NCI-H146 treated with DMSO at 0.1 percent for 48 hours (cell line): ENCODE results near the gene FGF19.

ENCODE experiments used
- DNase-seq: peaks from one replicate; lab custom pipeline; 2025; ENCODE audit not compliant: unreplicated experiment; lab: John Stamatoyannopoulos, UW

FGF19 gene

DNA sequence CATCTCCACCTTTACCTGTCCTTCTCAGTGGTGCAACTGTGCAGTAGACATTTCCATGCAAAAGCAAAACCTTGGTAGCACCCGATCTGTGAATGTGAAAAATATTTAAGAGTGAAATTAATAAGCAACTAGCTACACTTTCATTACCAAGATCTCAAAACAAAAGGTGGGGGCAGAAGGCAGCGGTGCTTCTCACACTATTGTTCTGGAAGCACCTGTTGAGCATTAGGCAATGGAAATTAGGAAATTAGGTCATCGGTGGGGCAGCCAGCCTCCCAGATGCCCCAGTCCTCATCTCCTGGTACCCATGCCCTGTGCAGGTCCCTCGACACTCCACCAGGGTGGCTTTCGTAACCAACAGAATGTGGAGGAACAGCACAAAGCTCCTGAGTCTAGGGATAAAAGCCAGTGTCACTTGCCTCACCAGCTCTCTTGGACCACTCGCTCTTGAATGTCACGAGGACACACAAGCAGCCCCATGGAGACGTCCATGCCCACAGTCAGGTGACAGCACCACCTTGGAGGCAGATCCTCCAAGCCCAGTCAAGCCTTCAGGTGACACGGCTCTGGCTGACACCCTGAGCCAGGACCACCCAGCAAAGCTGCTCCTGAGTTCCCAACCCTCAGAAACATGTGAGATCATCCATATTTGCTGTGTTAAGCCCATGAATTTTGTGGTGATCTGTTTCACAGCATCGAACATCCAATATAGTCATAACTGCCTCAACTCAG, 31.9 kb downstream of the FGF19 start:
- no peak for DNase-seq

DNA sequence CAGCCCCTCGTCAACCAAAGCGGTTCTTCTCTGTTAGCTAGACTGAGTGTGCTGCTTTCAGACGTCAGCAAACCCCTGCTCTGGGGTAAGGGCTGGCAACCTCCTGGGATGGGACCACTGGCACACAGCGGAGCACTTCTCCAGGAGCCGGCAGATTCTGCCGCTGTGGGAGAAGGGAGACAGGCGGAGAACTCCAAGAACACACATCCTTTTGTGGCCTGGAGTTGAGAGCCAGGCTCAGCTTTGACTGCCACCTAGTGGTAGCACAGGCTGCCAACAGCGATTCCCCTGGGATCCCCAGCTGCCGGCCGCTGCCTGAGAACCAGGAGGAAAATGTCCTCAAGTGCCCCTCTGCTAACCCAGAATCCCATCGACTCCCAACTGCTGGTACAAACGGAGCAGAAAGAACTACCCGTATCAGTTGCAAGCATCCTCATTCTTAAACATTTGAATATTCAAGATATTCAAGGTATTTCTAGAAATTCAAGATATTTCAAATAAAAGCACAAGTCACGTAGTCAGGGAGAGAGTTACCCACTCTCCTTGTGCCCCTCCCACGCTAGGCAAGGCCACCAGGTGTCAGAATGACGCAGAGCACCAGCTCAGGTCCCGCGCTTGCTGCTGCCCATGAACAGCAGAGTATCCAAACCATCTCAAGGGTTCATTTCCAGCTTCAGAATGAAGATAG, 33.5 kb downstream of the FGF19 start:
- DNase-seq: peak; percentile 19

DNA sequence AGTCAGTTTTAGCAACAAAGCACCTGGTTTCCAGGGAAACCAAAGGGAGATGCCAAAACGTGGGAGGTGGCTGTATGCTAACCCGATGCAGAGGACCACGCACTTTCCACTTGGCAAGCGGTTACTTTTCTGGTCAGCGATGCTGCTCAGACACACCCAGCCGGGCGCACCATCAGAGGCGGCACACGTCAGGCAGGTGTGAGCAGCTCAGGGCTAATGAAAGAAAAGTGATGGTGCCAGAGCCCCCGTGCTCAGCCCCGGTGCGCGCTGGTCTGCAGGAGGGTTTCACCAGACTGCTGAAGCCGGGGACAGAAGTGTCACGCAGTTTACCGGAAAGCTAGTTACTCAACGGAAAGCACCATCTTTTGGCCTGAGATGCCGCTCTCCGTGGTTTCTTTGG, 34.3 kb downstream of the FGF19 start:
- no peak for DNase-seq

DNA sequence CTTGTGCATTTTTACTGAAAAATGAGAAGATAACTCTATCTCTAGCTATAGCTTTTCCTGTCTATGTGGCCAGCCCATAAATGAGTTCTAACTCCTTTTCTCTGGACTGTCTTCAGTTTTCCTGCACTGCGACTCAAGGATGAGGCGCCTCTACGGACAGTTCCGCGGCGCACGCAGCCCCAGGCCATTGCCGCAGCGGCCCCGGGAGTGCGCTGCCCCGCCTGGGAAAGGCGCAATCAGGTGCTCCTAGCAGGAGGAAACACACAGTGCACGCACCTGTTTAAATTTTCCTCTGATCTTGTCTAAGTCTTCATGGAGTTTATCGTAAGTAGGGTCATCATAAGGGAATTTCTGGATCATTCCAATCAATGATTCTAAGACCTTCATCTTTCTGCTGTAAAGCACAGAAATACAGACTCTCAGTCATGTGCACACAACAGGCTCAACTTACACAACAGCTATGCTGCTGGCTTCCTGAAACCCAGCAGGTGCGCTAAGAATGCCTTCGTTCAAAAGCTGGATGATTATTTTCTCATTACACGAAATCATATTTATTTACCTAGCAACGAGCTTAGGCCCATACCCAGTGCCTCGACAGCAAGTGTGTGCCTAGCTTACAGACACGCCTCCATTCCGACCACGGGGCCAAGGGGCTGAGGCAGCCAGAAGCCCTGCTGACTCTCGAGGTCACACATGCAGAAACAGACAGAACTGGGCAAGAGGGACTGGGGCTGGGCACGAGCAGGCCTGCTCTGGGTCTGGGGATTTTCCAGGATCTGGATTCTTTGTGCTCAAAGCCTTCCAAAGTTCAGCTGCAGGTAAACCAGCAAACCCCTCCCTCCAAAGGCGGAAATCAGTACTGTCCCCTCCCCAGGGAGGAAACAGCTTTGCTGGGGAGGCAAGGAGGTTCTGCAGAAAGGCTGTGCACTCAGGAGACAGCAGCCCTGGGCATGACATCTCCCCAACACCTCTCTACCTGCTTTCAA, 35.9 kb downstream of the FGF19 start:
- peak; percentile 12 for DNase-seq

DNA sequence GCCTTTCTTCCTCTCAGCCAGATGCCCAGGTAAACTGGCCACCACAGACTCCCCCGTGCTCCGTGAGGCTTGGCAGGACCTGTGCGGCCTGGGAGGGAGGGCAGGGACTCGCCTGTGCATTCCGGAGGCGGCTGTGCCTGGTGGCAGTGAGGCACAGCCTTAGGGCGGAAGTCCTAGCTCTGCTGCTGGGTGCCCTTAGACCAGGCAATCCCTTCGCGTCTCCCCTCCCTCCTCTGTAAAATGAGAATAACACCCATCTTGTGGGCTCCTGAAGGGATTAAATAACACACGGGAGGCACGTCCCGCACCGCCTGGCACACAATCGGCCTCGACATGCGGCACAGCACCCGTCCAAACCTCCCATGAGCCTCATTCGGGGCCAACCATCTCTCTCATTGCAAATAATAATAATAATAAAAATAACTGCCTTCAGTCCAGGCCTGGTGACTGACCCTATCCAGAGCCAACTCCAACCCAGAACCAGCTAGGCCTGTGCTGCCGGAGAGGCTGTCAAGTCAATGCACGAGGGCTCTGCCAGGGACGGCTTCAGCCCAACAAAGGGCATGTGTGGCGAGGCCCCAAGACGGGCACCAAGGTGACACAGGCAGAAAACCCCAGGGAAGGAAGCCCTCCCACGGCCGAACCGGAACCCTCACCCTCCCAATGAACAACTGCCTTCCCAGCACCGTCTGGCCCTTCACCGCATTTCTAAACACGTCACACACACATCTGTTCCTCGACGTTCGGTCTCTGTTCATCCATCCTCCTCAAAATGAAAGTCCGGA, 36.9 kb downstream of the FGF19 start:
- DNase-seq: no peak

DNA sequence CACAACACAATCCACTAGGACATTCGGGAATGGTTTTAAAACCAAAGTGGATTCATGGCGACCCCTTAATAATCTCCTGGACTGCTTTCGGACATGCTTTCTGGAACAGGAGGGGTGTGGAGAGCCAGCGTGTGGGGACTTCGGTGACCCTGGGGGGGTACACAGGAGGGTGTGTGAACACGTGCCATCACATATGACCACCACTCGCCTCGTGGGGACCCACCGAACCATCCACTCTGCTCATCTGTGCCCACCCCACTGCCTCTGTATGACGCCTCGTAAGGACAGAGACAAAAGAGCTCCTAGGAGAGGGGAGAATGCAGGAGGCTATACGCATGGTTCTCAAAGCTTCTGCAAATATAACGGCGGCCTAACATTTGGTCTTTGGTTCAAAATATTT, 37.6 kb downstream of the FGF19 start:
- no peak for DNase-seq

DNA sequence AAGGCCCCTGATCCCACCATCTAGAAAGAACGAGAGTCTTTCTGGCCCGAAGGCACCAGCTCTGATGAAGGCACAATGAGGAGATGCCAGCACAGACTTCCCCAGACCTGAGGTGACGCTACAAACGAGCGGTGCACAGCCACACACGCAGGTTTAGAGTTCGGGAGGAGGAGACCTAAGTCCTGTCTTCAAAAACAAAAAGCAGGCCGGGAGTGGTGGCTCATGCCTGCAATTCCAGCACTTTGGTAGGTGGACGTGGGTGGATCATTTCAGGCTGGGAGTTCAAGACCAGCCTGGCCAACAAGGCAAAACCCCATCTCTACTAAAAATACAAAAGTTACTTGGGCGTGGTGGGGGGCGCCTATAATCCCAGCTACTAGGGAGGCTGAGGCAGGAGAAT, 38.2 kb downstream of the FGF19 start:
- DNase-seq: no peak

DNA sequence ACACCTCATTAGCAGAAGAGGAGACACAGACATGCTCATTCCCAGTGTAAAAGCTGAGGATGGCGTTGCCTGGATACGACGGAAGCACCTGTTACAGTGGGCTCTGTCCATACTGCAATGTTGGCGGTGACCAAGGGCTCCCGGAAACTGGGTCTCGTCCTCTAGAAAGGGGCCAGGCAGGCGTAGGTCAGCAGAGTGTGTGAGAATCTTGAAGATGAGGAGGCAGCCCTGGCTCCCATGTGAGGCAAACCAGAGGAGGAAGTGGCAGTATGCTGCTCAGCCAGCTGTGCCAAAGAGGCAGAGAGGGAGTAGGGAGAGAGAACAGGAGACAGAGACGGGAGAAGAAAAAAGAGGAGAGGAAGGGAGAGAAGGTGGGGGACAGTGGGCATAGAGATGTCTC, 38.9 kb downstream of the FGF19 start:
- no peak for DNase-seq

DNA sequence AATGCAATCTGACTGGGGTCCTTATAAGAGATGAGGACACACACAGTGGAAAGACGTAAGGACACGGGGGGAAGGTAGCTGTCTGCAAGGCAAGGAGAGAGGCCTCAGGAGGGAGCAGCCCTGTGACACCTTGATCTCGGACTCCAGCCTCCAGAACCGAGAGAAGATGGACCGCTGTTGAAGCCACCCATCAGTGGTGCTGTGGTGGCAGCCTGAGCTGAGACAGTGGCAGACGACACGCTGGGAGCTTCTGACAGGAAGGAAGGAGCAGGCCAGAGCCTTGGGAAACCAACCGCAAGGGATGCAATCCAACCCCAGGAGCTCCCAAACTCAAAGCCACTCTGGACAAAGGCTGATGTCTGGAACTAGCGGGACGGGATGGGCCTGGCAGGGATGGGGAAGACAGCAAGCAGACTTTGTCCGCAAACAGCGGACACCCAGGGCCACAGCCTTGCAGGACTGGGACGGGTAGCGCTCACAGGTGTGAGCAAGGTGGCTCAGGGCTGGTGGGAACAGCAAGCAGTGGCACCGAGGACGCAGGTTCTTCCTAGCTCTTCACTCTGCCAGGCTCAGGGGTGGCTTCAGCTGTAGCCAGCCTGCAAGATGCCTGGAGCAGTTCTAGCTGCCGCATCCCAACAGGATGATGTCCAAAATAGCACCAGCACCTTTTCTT, 39.6 kb downstream of the FGF19 start:
- no peak for DNase-seq

DNA sequence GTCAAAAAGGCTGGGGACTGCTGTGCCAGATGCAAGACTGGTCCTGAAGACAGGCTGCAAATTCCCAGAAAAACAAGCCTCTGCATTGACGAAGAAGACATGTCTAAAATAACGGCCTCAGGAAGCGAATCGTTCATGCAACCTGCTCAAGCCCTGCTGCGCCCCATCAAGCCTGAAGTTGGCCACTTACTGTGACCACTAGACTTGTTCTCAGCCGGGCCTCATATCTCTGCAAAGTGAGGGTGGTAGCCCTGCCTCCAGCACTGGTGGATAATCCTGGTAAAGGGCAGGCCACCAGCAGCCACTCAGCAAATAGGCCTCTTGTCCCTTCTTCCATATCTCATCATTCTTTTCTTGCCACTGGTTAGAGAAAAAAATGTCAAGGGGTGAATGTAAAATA, 40.5 kb downstream of the FGF19 start:
- DNase-seq: no peak

DNA sequence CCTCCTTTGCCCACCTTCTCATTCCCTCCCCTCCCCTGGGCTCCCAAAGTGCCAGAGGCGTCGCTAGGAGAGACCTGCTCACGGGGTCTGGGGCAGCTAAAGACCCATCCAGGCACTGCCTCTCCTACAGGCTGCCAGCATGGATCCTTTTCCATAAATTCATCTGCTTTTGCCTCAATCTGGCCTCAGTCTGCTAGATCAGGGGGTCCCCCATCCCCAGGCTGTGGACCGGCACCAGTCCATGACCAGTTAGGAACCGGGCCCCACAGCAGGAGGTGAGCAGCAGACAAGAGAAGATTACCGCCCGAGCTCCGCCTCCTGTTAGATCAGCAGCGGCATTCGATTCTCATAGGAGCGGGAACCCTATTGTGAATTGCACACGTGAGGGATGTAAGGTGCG, 41.0 kb downstream of the FGF19 start:
- DNase-seq: no peak

DNA sequence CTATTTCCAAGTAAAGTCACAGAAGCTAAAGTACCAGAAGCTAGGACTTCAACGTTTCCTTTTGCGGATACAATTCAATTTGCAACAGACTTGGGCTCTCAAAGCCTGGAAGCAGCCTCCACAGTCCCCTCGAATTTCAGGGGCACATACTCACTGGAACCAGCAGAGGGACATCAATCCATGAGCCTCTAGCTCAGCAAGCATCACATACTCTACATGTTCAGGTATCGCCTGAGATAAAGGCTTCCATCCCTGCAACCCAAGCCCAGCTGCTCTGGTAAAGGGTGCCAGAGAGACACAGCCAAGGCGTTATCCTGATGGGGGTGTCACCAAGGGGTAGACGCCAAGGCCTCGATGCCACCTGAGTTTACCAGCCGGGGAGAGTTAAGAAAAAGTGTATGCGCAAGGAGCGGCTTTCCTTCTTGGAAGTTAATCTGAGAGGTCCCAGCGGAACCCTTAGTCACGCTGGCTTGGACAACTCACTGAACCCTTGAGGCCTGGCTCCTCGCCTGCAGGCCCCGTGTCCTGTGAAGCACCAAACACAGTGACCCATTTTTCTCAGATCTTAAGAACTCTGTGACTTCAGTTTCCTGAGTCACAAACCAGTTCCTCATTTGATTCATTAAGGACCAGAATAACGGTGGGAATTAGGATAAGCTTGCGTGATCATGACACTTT, 41.7 kb downstream of the FGF19 start:
- no peak for DNase-seq

DNA sequence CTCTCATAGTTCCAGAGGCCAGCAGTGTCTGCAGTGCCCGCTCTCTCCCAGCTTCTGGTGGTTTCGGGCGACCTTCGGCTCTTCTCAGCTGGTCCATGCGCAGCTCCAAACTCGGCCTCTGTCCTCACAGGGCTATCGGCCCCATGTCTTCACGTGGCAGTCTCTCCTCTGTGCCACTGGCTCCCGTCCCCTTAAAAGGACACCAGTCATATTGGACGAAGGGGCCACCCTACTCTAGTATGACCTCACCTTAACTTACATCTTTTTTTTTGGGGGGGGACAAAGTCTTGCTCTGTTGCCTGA, 42.5 kb downstream of the FGF19 start:
- no peak for DNase-seq

DNA sequence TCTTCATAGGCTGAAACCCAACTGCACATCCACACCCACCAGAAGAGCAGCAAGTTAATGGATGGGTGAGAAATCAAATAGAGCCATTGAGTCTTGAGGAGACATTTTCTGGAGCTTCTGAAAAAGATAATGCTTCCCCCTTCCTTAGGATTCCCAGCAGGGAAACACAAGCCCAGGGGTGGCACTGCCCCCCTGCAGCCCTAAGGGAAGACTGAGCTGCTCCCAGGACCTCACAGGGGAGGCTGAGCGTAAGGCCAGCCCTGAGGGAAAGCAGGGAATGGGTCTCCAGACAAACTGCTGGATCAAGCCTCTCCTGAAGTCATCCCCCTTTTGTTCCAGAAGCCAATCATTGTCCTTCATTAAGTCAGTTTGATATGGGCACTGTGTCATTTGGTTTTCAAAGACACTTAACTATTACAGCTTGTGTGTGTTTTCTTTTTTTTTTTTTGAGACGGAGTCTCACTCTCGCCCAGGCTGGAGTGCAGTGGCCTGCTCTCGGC, 43.8 kb downstream of the FGF19 start:
- DNase-seq: no peak

DNA sequence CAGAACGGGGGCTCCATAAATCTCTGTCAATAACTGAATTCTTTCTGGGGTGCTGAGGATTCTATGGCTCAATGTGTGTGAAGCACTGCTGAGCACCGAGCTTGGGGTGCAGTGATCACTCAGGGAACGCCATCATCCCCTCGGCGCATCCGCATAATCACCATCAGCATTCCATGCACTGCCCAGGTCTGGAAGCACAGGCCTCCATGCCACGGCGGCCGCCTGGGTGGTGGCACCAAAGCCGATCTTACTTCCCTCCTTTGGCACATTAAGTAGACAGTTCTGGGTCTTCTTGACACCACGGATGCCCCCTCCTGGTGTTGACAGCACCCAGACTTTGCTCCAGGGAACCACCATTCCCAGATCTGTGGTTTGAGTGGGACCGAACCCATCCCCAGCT, 44.2 kb downstream of the FGF19 start:
- DNase-seq: no peak

DNA sequence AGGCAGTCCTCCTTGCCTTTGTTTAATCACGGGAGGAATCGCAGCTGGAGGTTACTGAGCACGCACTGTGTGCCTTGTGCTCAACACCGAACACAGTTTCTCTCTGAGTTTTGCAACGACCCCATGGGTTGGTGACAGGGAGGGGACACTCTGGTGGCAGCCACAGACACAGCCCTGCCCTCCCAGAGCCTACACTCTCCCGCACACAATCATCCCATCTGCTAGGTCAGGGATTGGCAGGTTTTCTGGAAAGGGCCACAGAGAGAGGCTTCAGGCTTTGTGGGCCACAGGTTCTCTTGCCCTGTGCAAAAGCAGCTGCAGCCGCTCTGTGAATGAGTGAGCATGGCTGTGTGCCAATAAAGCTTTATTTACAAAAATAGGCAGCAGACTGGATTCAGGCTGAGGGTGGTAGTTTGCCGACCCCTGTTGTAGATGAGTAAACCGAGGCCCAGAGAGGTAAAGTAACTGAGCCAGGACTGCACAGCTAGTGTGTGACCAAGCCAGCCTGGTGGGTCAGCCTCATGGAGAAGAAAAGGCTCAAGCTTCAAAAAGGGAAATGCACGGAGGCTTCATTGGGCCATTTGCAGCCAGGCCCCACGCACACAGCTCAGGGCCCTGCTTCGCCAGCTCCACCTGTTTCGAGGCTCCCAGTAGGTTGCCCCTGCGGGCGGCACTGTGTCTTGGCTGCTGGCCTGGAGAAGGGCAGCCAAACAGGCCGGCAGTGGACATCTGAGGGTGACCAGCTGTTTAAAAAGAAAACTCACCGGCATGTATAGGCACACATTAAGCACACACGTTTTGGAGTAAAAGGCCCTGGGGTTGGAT, 45.0 kb downstream of the FGF19 start:
- no peak for DNase-seq

DNA sequence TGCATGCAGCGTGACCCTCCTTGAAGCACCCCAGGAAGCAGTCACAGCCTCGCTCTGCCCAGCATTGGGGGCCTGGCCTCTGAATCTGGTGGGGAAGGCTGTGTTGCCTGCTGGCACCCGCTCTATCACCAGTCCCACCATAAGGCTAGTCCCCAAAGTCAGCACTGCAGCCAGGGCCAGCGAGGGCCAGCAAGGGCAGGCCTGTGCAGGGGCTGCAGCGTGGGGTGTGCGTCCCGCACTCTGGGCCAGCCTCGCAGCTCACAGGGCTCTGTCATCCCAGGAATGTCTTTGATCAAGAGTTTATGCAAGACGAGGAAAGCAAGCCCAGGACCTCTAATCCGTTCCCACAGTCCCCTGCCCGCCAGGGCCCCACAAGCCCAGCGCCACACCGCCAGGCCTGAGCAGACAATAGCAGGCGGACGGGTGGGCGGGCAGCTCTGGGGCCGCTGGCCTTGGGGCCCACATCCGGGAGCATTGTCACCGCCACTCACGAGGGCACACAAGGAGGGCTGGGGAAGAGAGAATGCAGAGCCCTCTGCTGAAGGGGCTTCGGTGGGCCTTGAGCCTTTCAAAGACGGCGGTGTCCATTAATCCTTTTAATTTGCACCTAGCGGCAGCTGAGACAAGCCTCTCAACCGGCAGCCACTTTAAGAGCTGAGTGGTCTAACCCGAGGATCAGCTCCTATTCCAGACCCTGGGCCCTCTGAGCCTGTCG, 45.8 kb downstream of the FGF19 start:
- DNase-seq: no peak

DNA sequence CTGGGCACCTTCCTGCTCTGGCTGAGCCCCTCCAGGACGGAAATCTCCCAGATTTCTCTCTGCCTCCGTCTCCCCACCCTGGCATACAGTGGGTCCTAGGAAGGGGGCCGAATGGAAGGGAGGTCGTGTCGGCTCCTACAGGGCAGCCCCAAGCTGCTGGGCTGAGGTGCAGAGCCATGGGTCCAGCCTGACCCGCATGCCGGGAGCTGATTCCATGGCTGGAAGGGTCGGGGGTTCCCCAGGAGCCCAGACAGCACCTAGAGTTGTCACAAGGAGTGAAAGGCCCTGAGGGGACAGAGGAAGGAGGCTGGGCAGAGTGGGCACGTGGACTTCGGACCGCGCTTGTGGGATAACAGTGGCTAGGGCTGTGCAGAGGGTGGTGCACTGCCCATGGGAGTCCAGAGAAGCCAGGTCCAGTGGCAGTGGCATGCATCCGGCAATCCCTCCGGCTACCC, 46.3 kb downstream of the FGF19 start:
- DNase-seq: no peak
